ENCODE data around the gene TWIST2. TPM values are rescaled to one million over a fixed set of nuclear protein-coding genes. Genes with fewer than 3 reads are reported as not detected.

The TWIST2 gene
- polyA plus RNA-seq, 3 donors: 0.43 to 0.49 (median 0.43) TPM

DNA sequence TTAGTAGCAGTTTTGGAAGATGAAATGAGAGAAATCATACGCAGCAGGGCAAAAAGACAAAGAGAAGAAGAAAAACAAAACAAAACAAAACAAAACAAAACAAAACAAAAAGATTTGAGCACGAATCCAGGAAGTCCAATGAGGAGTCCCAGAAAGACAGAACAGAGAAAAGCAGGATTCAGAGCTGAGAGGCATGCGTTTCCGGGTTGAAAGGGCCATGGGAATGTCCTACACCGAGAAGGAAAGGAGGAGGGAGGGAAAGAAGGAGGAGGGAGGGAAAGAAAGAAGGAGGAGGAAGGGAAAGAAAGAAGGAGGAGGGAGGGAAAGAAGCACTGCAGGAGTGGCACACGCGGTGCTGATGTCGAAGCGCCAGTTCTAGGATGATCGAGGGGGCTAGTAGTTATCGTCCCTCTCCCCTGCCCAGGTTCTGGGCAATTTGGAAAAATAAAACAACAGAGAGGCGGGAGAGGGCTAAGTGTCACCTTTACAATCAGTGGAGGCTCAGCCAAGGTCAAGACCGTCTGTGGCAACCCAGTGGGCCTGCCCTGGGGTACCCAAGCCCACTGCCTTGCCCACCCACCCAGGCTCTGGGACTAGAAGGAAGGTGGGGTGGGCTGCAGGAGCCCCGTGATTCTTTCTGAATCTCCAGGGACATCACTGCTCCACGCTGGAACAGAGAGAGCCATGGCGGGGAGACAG, 68.4 kb downstream of the TWIST2 start:
- Mint-ChIP-seq H3K4me1 (no peaks in the 10 kb centered on the region), H3K36me3 (no peaks in the 10 kb centered on the region), H3K4me3 (no peak overlapping the region), H3K27ac (no peak overlapping the region), H3K9me3 (peaks cover 0 to 5% (median 3%) of the 10 kb centered on the region in 7 donors), H3K27me3 (ENCODE audit: low read depth in 3 of 3) (peaks cover 9 to 23% (median 14%) of the 10 kb centered on the region in 3 donors)
- no peak for TF ChIP-seq CTCF (IDR thresholded peaks at IDR 0.05)
- no peaks in the 10 kb centered on the region for H3K27me3 ChIP-seq (ENCODE audit: control insufficient read depth in 2 of 2, insufficient read depth in 2 of 2, low read length in 2 of 2)
- H3K4me3 ChIP-seq (replicated peaks in 1 of 3; ENCODE audit: low read depth in 2 of 3, low read length in 3 of 3): no peak overlapping the region
- peaks cover 0 to under 1% of the 10 kb centered on the region in 2 donors for H3K9me3 ChIP-seq (replicated peaks in 1 of 2; ENCODE audit: control insufficient read depth in 1 of 2, insufficient read depth in 1 of 2, low read length in 2 of 2)
- 94% methylated on average over 12 of the region's 16 CpGs for WGBS (ENCODE audit: insufficient coverage)
- no peaks in the 10 kb centered on the region for H3K79me2 ChIP-seq (ENCODE audit: insufficient read depth, low read length)
- H3K9ac ChIP-seq (ENCODE audit: insufficient read depth, low read length, poor library complexity, severe bottlenecking): no peak overlapping the region
- H3K4me1 ChIP-seq (ENCODE audit: control insufficient read depth in 1 of 2, insufficient read depth in 2 of 2, low read length in 2 of 2): no peaks in the 10 kb centered on the region
- no peaks in the 10 kb centered on the region for H3K36me3 ChIP-seq (replicated peaks in 1 of 2; ENCODE audit: control insufficient read depth in 1 of 2, insufficient read depth in 2 of 2, low read length in 2 of 2)
- no peak overlapping the region for H2AFZ ChIP-seq (ENCODE audit: insufficient read depth, low read depth, low read length, poor library complexity, severe bottlenecking)
- intact Hi-C loops (cut with micrococcal nuclease): no loop called here
- no peak overlapping the region for H3K27ac ChIP-seq (ENCODE audit: low read depth in 1 of 2, low read length in 2 of 2)
- DNase-seq: no peak
- no peaks in the 10 kb centered on the region for H4K20me1 ChIP-seq (ENCODE audit: insufficient read depth, low read length)
- no peak overlapping the region for H3K4me2 ChIP-seq (replicated peaks; ENCODE audit: extremely low read depth, low read length, poor library complexity, severe bottlenecking)

GRCh38 chr2:238916875-238917590, 69.1 kb downstream of the TWIST2 start:
- no peak overlapping the region for H3K27ac ChIP-seq (ENCODE audit: low read depth in 1 of 2, low read length in 2 of 2)
- no peaks in the 10 kb centered on the region for H3K4me1 ChIP-seq (ENCODE audit: control insufficient read depth in 1 of 2, insufficient read depth in 2 of 2, low read length in 2 of 2)
- no peak overlapping the region for H3K9ac ChIP-seq (ENCODE audit: insufficient read depth, low read length, poor library complexity, severe bottlenecking)
- no peak overlapping the region for H3K27ac Mint-ChIP-seq
- no peaks in the 10 kb centered on the region for H3K4me1 Mint-ChIP-seq
- H3K9me3 Mint-ChIP-seq: peaks cover 0 to 2% (median 0%) of the 10 kb centered on the region in 7 donors
- H3K4me3 ChIP-seq (replicated peaks in 1 of 3; ENCODE audit: low read depth in 2 of 3, low read length in 3 of 3): no peak overlapping the region
- H3K27me3 Mint-ChIP-seq (ENCODE audit: low read depth in 3 of 3): peaks cover 9 to 24% (median 14%) of the 10 kb centered on the region in 3 donors
- no peaks in the 10 kb centered on the region for H3K27me3 ChIP-seq (ENCODE audit: control insufficient read depth in 2 of 2, insufficient read depth in 2 of 2, low read length in 2 of 2)
- no peak overlapping the region for H3K4me3 Mint-ChIP-seq
- no peaks in the 10 kb centered on the region for H3K36me3 ChIP-seq (replicated peaks in 1 of 2; ENCODE audit: control insufficient read depth in 1 of 2, insufficient read depth in 2 of 2, low read length in 2 of 2)
- no peaks in the 10 kb centered on the region for H4K20me1 ChIP-seq (ENCODE audit: insufficient read depth, low read length)
- TF ChIP-seq CTCF (IDR thresholded peaks at IDR 0.05): no peak
- H3K9me3 ChIP-seq (replicated peaks in 1 of 2; ENCODE audit: control insufficient read depth in 1 of 2, insufficient read depth in 1 of 2, low read length in 2 of 2): no peaks in the 10 kb centered on the region
- no peak overlapping the region for H3K4me2 ChIP-seq (replicated peaks; ENCODE audit: extremely low read depth, low read length, poor library complexity, severe bottlenecking)
- DNase-seq: no peak
- WGBS (ENCODE audit: insufficient coverage): 82% methylated on average over 14 of the region's 14 CpGs
- intact Hi-C loops (cut with micrococcal nuclease): no loop called here
- no peaks in the 10 kb centered on the region for H3K79me2 ChIP-seq (ENCODE audit: insufficient read depth, low read length)
- H2AFZ ChIP-seq (ENCODE audit: insufficient read depth, low read depth, low read length, poor library complexity, severe bottlenecking): no peak overlapping the region
- no peaks in the 10 kb centered on the region for H3K36me3 Mint-ChIP-seq

Measured in CD14-positive monocyte (primary cell).